Measurements from ENCODE around the gene OR4Q2.

- TF ChIP-seq CTCF (IDR thresholded peaks at IDR 0.05) (no peak), POLR2AphosphoS5 (IDR thresholded peaks at IDR 0.05) (no peak)
Observed at GRCh38 chr14:20035938-20036337, 34.0 kb downstream of the OR4Q2 start, which contains the start of gene OR4K13.
